ENCODE measurements around the gene MS4A4E.

The MS4A4E gene

GRCh38 chr11:60280412-60280811 lies 37.5 kb upstream of the MS4A4E start, which contains the start of gene MS4A4A:
Gene MS4A4A (plus strand): TSS chr11:60280666. CDS start chr11:60280676, 10 bp downstream.
- in situ Hi-C loops (cut with HindIII; ENCODE audit: low pct_ligation_motif_present, low sequenced_read_pairs) = no loop called here
- H3K36me3 ChIP-seq (replicated peaks) = no peaks in the 10 kb centered on the region
- DNase-seq = no peak
- H3K27me3 ChIP-seq (replicated peaks) = no peaks in the 10 kb centered on the region
- H3K4me3 ChIP-seq (ENCODE audit: low read depth, low read length) = no peak within 1 kb of the TSS
- H3K27ac ChIP-seq = no peak within 1 kb of the TSS
- TF ChIP-seq, protein P1, sequence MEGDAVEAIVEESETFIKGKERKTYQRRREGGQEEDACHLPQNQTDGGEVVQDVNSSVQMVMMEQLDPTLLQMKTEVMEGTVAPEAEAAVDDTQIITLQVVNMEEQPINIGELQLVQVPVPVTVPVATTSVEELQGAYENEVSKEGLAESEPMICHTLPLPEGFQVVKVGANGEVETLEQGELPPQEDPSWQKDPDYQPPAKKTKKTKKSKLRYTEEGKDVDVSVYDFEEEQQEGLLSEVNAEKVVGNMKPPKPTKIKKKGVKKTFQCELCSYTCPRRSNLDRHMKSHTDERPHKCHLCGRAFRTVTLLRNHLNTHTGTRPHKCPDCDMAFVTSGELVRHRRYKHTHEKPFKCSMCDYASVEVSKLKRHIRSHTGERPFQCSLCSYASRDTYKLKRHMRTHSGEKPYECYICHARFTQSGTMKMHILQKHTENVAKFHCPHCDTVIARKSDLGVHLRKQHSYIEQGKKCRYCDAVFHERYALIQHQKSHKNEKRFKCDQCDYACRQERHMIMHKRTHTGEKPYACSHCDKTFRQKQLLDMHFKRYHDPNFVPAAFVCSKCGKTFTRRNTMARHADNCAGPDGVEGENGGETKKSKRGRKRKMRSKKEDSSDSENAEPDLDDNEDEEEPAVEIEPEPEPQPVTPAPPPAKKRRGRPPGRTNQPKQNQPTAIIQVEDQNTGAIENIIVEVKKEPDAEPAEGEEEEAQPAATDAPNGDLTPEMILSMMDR (IDR thresholded peaks at IDR 0.05; ENCODE audit: low read depth, low read length, missing control alignments) = no peak

GRCh38 chr11:60274416-60274815 lies 31.5 kb upstream of the MS4A4E start:
- Histone ChIP-seq H3K27me3 (replicated peaks) (no peaks in the 10 kb centered on the region), H3K36me3 (replicated peaks) (no peaks in the 10 kb centered on the region), H3K27ac (no peak overlapping the region), H3K4me3 (ENCODE audit: low read depth, low read length) (no peak overlapping the region)
- DNase-seq = no peak
- TF ChIP-seq, protein P1 (IDR thresholded peaks at IDR 0.05; ENCODE audit: low read depth, low read length, missing control alignments) = no peak
- in situ Hi-C loops (cut with HindIII; ENCODE audit: low pct_ligation_motif_present, low sequenced_read_pairs) = no loop called here

GRCh38 chr11:60265373-60266214 lies 22.7 kb upstream of the MS4A4E start:
- Histone ChIP-seq H3K27ac (no peak overlapping the region), H3K27me3 (replicated peaks) (no peaks in the 10 kb centered on the region), H3K36me3 (replicated peaks) (no peaks in the 10 kb centered on the region), H3K4me3 (ENCODE audit: low read depth, low read length) (no peak overlapping the region)
- TF ChIP-seq, protein P1 (IDR thresholded peaks at IDR 0.05; ENCODE audit: low read depth, low read length, missing control alignments) = peak; percentile 48
- peak; percentile 40 for DNase-seq
- in situ Hi-C loops (cut with HindIII; ENCODE audit: low pct_ligation_motif_present, low sequenced_read_pairs) = no loop called here

GRCh38 chr11:60264644-60265043 lies 21.7 kb upstream of the MS4A4E start:
- in situ Hi-C loops (cut with HindIII; ENCODE audit: low pct_ligation_motif_present, low sequenced_read_pairs) = no loop called here
- no peak overlapping the region for H3K27ac ChIP-seq

DNA sequence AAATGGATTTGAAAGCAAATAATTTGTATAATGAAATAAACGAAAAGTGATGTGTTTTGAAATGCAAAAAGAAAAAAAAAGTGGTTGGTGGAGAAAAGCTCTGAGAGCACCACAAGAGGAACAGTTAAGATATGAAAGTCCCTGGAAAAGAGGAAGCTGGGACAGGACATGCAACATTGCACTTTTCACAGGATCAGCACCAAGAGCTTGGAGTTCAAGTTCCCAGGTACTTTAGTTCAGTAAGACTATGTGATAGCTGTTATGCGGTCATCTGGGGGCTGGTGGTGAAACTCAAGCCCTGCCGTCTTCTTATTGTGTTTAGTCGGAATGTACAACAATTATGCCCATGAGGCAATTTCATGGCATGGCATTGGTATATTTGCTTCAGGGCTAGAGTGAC lies 20.5 kb upstream of the MS4A4E start:
- H3K27ac ChIP-seq = no peak overlapping the region
- no peak overlapping the region for H3K4me3 ChIP-seq (ENCODE audit: low read depth, low read length)
- in situ Hi-C loops (cut with HindIII; ENCODE audit: low pct_ligation_motif_present, low sequenced_read_pairs) = no loop called here
- H3K27me3 ChIP-seq (replicated peaks) = no peaks in the 10 kb centered on the region
- TF ChIP-seq, protein P1 (IDR thresholded peaks at IDR 0.05; ENCODE audit: low read depth, low read length, missing control alignments) = no peak
- no peaks in the 10 kb centered on the region for H3K36me3 ChIP-seq (replicated peaks)
- DNase-seq = no peak

More at GRCh38 chr11:60264644-60265043, 21.7 kb upstream of the MS4A4E start:
- Histone ChIP-seq H3K4me3 (ENCODE audit: low read depth, low read length) (no peak overlapping the region), H3K36me3 (replicated peaks) (no peaks in the 10 kb centered on the region), H3K27me3 (replicated peaks) (no peaks in the 10 kb centered on the region)
- DNase-seq = no peak
- TF ChIP-seq, protein P1 (IDR thresholded peaks at IDR 0.05; ENCODE audit: low read depth, low read length, missing control alignments) = no peak
